Measurements from ENCODE around the gene DIAPH3.

DIAPH3 gene

GRCh38 chr13:60009300-60010253, 154.2 kb downstream of the DIAPH3 start:
- Histone ChIP-seq H3K36me3 (ENCODE audit: control insufficient read depth, low read length) (peaks cover 12% of the 10 kb centered on the region), H3F3A (ENCODE audit: control insufficient read depth, insufficient read depth) (no peaks in the 10 kb centered on the region), H3K79me2 (ENCODE audit: control insufficient read depth, low read length) (no peaks in the 10 kb centered on the region), H3K27ac (ENCODE audit: low read depth, low read length) (no peak overlapping the region), H3K4me3 (ENCODE audit: low read length) (no peak overlapping the region), H4K20me1 (ENCODE audit: control insufficient read depth, insufficient read depth, low read depth, low read length) (no peaks in the 10 kb centered on the region), H3K9me3 (ENCODE audit: control insufficient read depth, insufficient read depth, low read length) (no peaks in the 10 kb centered on the region), H3K4me1 (ENCODE audit: control insufficient read depth, low read length) (no peaks in the 10 kb centered on the region), H3K9me2 (replicated peaks; ENCODE audit: control insufficient read depth, low read length) (no peaks in the 10 kb centered on the region), H3K27me3 (ENCODE audit: control insufficient read depth, low read length) (no peaks in the 10 kb centered on the region), H3K4me2 (ENCODE audit: low read length) (no peak overlapping the region)
- no peak for TF ChIP-seq CTCF (IDR thresholded peaks at IDR 0.05; ENCODE audit: low read depth, low read length, poor library complexity, severe bottlenecking)
- TF ChIP-seq EZH2phosphoT487 (IDR thresholded peaks at IDR 0.05; ENCODE audit: borderline replicate concordance, low read length): no peak

GRCh38 chr13:60001889-60002288, 161.8 kb downstream of the DIAPH3 start:
- Histone ChIP-seq H3K9me2 (replicated peaks; ENCODE audit: control insufficient read depth, low read length) (no peaks in the 10 kb centered on the region), H3K4me2 (ENCODE audit: low read length) (no peak overlapping the region), H3K9me3 (ENCODE audit: control insufficient read depth, insufficient read depth, low read length) (no peaks in the 10 kb centered on the region), H3K27me3 (ENCODE audit: control insufficient read depth, low read length) (no peaks in the 10 kb centered on the region), H3K4me3 (ENCODE audit: low read length) (no peak overlapping the region), H4K20me1 (ENCODE audit: control insufficient read depth, insufficient read depth, low read depth, low read length) (no peaks in the 10 kb centered on the region), H3K4me1 (ENCODE audit: control insufficient read depth, low read length) (no peaks in the 10 kb centered on the region), H3K79me2 (ENCODE audit: control insufficient read depth, low read length) (no peaks in the 10 kb centered on the region), H3K27ac (ENCODE audit: low read depth, low read length) (no peak overlapping the region), H3F3A (ENCODE audit: control insufficient read depth, insufficient read depth) (no peaks in the 10 kb centered on the region), H3K36me3 (ENCODE audit: control insufficient read depth, low read length) (peaks cover 7% of the 10 kb centered on the region)
- TF ChIP-seq EZH2phosphoT487 (IDR thresholded peaks at IDR 0.05; ENCODE audit: borderline replicate concordance, low read length): no peak
- TF ChIP-seq CTCF (IDR thresholded peaks at IDR 0.05; ENCODE audit: low read depth, low read length, poor library complexity, severe bottlenecking): no peak

- no peak overlapping the region for H3K4me3 ChIP-seq (ENCODE audit: low read length)
- H3K4me1 ChIP-seq (ENCODE audit: control insufficient read depth, low read length): no peaks in the 10 kb centered on the region
- no peak for TF ChIP-seq CTCF (IDR thresholded peaks at IDR 0.05; ENCODE audit: low read depth, low read length, poor library complexity, severe bottlenecking)
- TF ChIP-seq EZH2phosphoT487 (IDR thresholded peaks at IDR 0.05; ENCODE audit: borderline replicate concordance, low read length): no peak
- H3F3A ChIP-seq (ENCODE audit: control insufficient read depth, insufficient read depth): no peaks in the 10 kb centered on the region
- H3K9me2 ChIP-seq (replicated peaks; ENCODE audit: control insufficient read depth, low read length): no peaks in the 10 kb centered on the region
- no peaks in the 10 kb centered on the region for H3K79me2 ChIP-seq (ENCODE audit: control insufficient read depth, low read length)
- no peak overlapping the region for H3K4me2 ChIP-seq (ENCODE audit: low read length)
- peaks cover 7% of the 10 kb centered on the region for H3K36me3 ChIP-seq (ENCODE audit: control insufficient read depth, low read length)
- no peak overlapping the region for H3K27ac ChIP-seq (ENCODE audit: low read depth, low read length)
- H3K27me3 ChIP-seq (ENCODE audit: control insufficient read depth, low read length): no peaks in the 10 kb centered on the region
- no peaks in the 10 kb centered on the region for H3K9me3 ChIP-seq (ENCODE audit: control insufficient read depth, insufficient read depth, low read length)
- no peaks in the 10 kb centered on the region for H4K20me1 ChIP-seq (ENCODE audit: control insufficient read depth, insufficient read depth, low read depth, low read length)
Observed at GRCh38 chr13:60000976-60001375, 162.8 kb downstream of the DIAPH3 start.

All from DOHH2 (cell line).